ENCODE data around the gene AGXT.

The AGXT gene

DNA sequence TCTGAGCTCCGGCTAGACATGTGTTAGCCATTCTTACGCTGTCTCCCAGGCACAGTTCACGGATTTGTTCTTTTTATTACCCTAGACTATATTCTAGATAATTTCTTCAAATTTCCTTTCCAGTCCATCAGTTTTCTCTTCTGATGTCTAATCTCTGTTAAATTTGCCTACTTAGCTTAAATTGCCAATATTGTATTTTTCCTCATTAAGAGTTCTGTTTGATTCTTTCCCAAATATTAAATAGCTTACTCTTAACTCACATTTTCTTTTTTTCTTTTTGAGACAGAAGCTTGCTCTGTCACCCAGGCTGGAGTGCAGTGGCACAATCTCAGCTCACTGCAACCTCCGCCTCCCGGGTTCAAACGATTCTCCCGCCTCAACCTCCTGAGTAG, 58.8 kb downstream of the AGXT start:
- no peak for DNase-seq (ENCODE audit: low spot score)

DNA sequence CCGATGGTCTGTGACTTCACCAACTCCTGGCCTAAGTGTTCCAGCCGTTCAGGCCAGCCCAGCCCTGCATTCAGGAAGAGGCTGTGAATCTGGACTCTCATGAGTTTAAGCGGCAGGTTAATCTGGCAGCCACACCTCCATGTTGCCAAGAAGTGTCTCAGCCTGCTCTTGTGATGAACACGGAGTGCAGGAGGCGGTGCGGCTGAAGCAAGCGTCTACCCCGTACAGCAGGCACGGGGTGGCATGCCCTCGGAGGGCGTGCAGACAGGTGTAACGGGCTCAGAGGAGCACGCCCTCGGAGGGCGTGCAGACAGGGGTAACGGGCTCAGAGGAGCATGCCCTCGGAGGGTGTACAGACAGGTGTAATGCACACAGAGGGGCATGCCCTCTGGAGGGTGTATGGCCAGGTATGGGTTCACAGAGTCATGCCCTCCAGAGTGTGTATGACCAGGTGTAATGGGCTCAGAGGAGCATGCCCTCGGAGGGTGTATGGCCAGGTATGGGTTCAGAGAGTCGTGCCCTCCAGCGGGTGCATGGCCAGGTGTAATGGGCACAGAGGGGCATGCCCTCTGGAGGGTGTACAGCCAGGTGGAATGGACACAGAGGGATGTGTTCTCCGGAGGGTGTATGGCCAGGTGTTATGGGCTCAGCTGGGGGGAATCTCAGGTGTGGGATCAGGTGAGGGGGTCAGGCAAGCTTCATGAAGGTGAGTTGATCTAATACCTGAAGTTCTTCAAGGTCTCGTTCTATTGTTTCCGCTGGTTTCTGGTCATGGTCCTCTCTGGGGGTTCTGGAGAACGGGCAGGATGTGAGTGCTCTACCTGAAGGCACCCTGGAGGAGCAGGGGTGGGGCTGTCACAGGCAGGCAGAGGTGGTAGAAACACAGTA, 60.1 kb downstream of the AGXT start:
- no peak for DNase-seq (ENCODE audit: low spot score)

DNA sequence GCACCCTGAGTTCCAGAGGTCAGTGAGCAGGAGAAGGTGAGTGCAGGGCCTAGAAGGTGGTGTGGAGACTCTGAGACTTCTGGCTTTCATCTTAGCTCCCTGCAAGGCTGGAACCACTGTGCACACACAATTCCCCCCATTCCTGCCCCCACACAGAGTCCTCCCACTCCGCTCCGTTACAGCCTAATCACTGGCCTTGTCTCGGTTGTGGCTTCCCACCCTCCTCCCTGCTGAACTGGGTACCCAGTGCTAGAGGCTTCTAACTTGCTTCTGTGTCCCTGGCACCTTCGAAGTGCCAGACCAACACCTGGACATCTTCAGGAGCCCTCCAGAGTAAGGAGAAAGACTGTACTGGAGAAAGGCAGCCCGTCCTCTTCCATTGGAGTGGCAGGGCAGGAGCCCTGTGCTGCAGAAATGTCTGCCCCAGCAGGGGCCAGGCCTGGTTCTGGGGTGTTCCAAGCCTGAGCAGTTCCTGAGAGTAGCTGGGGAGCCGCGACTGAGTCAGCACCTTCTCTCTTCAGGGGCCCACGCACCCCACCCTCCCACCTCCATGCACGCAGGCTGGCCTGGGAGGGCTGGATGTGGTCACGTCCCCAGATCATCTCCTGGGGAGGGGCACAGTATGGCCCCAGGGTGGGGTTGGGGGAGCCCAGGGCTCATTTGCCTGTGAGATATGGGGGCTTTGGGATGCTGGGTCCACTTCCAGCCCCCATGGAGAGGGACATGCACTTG, 60.9 kb downstream of the AGXT start:
- DNase-seq (ENCODE audit: low spot score) = no peak
